HG03520 (cell line): Measurements from ENCODE around the gene FHIT.

Experiments used
- ATAC-seq: cut with Tn5 transposase; IDR thresholded peaks from one replicate; pipeline ENCODE4 v1.9.1; 2021; ENCODE audit warnings: mild to moderate bottlenecking, moderate library complexity; ENCODE audit not compliant: unreplicated experiment

Gene FHIT

DNA sequence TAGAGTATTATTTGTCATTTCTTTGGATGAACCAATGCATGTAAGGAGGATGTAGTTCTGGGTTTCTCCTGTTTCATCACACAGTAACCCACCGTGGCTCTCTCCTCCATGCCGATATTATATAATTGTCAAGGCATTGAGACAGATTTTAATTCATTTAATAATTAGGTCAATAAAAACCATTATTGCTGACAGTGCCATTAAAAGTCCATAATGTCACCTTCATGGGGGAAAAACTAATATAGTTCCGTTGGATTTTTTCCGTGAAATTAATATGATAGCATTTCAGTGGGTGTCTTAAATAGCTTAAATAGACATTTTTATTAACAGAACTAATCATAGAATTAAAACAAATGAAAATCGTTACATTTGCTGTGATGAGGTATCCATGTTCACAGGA is 1453.7 kb downstream of the FHIT start:
- ATAC-seq, result no peak

DNA sequence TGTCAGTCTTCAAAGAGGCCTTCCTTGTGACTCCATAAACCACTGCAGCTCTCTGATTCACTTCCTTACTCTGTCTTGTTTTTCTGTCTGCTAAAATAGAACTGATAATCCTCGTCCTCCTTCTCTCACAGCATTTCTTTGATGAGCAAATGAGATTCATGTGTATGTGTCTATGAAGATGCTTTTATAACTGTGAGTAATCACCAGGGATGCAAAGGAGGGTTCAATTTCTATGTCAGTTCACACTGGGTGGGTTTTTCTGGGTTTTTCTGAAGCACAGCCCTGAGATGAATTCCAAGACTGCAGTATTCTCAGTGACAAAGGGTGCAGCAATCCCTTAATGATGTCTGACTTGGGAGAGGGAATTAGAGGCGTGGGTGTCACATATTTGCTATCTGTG is 1454.8 kb downstream of the FHIT start:
- ATAC-seq, result no peak

DNA sequence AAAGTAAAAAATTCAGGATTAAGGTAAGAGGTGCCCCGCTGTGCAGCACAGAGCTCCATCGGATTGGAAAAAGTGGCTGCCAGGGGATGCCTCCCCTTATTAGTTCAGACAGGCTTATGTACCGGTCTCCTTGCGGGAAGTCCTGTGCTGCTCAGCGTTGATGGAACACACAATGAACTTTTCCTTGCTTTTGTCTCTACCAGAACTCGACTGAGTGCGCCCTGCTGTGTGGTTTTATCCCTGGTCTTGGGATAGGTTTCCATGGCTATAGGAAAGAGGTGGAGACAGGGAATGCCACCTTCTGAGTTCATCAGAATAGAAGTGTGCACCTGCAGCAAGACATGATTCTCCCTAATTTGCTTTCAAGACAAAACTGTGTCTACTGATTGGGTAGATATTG is 1455.5 kb downstream of the FHIT start:
- no peak for ATAC-seq

DNA sequence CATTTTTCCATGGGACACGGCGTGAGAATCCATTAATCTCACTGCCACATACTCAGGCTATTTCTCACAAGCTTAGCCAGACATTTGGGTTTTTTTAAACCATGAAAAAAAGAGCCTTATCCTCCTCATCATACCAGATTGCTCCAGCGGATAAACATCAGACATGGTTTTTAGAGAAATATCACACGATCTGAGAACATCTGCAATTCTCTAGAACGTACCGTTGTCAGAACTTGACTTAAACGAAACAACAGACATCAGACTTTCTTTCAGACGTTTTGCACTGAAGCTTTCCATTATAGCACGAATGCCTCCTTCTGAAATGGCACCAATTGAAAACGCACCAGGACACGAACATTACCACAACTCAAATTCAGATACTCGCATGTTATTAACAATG is 1457.3 kb downstream of the FHIT start:
- ATAC-seq, result no peak

DNA sequence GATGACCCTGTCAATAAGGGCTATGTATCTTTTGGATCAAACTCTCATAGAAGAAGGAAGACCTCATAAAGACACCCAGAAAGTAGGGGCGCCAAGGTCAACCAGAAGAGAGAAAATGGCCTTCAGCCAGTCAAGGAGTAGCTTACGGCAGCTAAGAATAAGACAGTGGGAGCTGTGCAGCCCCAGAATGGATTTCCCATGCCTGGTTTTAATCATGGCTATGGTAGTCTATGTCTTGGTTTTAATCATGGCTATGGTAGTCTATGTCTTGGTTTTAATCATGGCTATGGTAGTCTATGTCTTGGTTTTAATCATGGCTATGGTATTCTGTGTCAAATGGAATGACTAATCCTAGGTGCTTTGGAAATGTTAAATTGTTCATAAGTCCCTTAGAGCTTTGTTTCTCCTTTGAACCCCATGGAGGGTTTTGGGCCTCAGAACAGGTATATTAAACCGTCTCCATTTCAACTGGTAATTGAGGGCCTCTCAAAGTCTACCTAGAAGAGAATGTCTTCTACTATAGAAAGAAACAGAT is 1459.4 kb downstream of the FHIT start:
- ATAC-seq, result no peak

DNA sequence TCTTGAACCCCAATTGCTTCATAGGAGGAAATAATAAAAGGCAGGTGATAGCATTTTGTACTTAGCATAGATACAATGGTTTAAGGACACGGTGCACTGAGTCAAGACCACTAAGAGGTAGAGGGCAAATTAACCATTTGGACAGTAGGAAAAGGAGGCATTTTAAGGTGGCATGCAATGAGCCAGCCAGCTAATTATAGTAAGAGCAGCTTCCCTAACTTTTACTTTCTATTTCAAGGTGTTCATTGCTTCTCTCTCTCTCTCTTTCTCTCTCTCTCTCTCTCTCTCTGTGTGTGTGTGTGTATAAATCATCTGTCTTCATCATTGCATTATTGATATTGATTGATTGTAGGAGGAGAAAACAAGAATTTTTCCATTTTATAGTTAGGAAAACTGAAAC is 1461.0 kb downstream of the FHIT start:
- ATAC-seq, result no peak

DNA sequence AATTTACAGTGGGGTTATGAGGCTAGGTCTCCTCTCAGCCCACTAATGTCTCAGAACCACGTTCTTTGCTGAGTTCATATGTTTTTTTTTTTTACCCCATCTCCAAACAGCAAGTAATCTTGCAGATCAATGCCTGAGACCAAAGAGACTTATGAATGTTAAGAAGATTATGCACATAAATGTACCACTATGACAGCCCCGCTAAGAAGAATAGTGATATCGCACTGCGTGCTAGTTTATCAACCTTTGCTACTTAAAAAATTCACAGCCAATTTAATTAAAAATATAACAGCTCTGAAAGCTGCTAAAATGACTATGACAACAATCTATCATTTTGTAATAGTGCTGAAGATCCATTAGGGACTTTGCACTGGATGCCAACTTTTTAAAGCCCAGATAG is 1462.5 kb downstream of the FHIT start:
- ATAC-seq, result no peak

DNA sequence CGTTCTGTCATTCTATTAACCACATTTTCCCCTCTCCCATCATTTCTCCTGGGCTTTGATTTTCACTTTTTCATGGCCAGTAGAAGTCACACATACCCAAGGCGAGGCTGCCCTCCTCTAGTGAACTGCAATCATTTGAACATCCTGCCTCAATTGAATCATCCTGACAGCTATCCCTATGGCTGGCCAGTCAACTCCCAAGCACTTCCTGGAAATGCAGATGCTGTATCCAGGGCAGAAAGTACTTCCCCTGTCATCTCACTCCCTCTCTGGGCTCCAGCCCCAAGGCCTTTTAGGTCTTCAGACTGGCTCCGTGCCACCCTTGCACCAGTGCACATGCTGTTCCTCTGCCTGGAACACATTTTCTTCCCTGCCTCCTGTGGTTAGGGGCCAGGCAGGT is 1463.1 kb downstream of the FHIT start:
- ATAC-seq, result no peak

DNA sequence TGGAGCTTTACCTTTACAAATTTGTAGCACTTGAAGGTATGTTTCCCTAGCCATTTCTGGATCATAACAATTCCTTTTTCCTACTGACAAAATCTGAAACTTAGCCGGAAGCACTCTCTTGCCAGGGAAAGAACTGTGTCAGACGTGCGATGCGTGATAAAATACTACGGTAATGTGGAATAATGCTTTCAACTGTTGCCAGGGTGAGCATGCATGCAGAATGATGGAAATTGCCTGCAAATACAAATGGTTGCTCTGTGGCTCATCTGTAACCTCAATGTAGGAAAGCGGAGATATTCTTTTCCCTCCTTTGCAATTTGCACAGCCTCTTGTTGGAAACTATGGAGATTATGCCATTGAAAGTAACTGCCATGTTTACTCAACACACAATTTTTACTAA is 1464.9 kb downstream of the FHIT start:
- no peak for ATAC-seq

DNA sequence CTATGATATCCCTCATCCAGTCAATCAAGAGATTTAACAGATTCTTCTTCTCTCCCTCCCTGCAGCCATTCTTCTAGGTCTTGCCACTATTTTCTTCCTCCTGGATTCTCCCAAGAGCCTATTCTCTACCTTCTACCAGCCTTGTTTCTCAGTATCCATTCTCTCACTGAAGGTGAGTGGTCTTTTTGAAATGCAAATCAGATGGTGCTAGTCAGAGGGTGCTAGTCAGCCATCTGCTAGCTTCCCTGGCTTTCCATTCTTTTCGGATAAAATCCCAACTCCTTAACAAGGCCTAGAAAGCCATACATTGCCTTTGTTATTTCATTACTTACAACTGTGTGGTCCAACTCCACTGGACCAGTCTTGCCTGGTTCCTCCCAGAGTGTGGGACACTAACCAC is 1467.1 kb downstream of the FHIT start:
- ATAC-seq, result no peak

DNA sequence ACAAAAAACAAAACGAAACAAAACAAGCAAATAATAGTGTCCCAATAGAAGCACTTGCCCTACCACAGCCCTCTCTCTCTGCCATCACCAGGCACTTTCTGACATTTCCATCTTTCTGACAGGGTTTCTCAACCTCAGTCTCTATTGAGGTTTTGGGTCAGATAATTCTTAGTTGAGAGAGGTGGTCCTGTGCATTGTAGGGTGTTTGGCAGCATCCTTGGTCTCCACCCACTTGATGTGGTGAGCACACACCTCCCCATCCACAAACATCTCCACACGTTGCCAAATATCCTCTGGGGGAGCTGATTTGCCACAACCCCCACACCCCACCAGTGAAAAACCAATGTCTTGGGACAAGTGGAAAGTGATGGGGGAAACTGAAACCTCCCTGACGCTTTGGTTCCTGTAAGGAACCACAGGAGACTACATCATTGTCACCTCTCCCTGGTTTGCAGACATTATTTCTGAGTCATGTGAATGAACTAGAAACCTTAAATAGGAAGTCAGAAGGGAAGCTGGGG is 1467.7 kb downstream of the FHIT start:
- ATAC-seq, result no peak

DNA sequence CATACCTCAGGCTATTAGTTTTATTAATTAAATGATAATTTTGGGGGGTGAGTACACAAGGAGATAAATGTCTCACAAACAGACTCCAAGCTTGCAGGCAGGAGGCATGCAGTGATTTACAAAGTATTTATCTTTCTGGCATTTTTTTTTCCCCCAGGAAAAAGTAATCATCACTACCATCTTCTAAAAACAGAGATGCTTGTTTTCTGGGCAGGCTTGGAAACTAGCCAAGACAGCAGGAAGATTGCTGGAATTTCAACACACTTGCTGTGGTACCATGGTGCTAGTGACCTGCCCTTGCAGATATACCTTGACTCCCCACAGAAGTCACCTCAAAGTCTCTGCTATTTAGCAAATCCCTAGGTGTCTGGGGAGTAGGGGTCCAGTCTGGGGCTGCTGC is 1468.6 kb downstream of the FHIT start:
- ATAC-seq, result no peak

DNA sequence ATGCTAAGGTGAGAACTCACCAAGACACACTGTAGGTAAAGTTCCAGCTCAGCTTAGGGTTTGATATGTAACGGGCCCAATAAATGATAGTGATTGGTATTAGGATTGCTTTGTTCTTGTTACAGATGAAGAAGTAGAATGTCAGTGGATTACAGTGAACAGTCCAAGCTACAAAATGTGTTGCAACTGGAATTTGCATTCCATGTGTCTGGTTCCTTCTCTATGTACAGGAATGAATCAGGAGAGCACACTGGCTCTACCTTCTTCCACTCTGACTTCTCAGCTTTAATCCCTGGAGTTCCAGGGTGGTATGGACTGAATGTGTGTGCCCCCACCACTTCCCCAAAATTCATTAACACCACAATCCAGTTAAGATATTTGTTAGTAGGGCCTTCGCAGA is 1471.0 kb downstream of the FHIT start:
- ATAC-seq, result no peak

DNA sequence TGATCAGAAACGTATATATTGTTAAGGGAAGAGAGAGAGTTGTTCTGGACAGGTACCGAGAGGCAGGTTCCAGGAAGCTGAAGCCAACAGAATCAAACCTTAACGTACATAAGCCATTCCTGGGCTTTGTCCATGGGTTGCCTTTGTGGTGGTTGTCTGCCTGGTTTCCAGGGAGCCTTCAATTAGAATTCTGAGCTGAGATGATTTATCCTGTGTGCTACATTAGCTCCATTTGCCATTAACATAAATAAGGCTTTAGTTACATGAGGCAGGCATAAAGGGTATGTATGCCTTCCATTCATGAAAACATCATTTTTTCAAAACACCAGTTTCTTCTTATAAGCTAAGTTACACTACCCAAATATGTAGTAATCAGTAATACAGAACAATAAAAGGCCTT is 1472.0 kb downstream of the FHIT start:
- ATAC-seq, result no peak

DNA sequence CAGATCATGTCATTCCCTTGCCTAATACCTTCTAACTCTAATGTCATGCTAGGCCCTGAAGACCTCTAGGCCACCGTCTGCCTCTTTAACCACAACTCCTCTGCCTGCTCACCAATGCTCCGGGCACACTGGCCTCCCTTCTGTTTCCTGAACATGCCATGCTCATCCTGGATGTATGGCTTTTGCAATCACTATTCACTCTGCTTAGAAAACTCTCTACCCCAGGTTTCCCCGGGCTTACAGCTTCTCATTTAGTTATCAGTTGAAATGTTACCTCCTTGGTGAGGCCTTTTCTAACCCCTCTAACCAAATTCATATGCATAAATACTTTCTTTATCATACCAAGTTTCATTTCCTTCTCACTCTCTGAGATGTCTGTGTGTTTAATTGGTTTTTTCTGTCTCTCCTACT is 1473.6 kb downstream of the FHIT start:
- ATAC-seq, result no peak

DNA sequence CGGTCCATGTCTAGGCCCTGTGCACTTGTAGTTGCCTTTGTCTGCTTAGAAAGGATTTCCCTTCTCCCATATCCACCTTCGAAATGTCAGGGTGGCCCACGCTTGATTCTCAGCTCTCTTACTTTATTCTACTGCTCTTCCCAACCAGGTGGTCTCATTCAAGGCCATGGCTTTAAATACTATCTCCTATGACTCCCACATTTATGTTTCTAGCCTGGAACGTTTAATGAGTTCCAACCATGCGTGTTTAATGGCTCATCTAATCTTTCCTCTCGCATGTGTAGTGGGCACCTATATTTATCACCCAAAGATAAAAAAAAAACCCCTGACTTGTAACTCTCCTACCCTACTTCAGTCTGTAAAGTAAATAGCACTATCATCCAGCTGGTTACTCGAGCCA is 1474.2 kb downstream of the FHIT start:
- no peak for ATAC-seq

DNA sequence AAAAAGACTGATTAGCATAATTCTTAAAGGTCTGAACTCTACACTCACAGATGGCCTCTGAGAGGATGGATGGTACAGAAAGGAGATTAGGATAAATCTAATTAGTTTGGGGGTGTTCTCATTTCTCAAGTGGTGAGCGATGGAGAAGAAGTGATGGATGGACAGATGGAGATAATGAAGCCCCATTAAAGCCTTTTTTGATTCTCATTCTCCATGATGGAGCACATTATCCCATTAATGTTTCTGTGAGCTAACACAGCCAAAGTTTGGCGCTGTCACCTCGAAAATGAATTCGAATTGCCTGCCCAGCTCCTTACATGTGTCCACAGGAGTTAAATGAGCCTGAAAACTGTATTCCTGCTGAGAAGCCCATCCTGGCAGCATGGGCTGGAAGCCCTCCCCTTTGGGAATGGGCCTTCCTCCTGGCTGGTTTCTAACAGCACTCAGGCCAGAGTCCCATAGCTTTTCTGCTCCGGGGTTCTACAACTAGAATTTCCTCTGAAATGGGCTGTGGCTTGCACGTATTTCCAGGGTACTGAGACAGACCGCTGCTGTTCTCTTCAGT is 1475.4 kb downstream of the FHIT start:
- no peak for ATAC-seq

DNA sequence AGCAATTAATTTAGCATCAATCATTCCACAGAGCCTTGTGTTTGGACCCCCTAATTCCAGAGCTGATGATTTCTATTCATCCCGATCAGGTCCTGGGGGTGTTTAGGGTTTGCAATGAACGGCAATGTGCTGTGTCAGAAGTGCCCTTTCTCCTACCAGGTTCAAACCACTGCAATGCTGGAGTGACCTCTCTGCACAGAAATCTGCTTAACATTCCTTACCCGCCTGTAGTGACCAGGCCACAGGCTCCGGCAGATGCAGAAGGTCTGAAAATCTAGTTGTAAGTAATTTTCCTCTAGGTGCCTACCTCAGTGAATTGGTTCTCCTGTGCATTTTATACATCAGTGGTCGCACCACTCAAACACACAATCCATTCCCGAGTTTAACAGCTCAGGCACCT is 1476.1 kb downstream of the FHIT start:
- ATAC-seq, result no peak

DNA sequence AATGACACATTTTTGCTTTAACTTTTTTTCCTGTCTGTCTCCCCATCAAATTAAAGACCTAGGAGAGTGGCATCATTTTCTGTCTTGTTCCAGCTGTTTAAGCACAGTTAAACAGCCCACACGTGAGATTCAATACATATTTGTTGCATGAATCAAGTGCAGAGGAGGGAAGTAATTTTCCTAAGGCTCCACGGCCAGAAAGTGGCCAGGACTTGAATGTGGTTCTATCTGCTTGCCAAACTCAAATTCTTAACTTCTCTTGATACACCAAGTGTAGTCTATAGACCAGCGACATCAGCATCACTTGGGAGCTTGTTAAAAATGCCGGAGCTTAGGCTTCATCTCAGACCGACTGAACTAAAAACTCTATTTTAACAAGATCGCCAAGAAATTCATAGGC is 1476.6 kb downstream of the FHIT start:
- no peak for ATAC-seq

DNA sequence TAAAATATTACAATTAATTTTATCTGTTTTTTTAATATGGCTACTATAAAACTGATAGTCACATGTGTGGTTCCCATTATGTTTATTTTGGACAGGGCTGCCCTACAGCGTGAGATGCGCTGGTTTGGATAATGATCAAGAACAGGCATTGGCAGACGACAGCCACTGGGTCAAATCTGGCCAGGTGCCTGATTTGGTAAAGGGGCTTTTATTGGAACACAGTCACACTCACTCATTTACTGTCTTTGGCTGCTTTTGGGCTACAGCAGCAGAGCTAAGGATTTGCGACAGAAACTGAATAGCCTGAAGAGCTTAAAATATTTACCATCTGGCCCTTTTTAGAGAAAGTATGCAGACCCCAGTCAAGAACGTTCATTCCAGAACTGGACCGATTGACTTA is 1477.3 kb downstream of the FHIT start:
- no peak for ATAC-seq

DNA sequence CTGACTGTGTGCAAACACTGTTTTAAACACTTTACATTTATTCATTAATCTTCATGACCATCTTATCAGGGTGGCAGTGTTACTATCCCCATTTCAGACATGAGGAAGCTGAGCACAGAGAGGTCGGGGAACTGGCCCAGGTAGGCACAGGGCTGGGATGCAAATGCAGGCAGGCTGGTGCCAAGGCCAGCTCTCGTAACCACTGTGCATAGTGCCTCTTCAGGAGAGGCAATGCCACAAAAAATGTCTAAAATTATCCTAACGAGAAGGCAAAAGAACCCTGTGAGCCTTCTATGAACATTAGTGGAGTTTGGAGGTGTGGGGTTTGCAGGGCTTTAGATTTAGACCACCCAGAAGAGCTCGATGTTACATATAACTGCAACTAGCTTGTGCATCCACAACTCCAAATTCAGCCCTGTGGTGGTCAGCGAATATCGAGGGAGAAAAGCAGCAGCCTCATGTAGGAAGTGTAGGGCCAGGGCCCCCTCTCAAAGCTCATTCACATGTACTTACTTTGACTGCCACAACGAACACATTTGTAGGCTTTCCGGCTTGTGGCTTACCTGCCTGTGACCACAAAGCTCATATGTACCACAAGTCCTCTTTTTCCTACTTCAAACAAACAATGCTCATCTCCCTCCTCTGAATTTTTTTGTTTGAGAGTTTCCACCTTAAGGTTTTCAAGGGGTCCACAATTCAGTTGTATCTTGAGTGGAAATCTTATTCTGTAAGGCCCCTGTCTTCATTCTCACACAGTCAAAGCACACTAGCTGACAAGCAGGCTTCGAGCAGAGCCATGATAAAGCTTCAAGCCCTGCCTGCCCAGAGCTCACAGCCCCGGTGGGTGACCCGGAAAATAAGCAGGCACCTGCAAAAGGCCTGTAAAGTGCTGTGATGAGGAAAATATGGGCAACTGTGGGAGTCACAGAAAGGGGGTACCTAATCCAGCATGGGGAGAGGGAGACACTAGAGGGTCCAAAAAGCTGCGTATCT is 1478.5 kb downstream of the FHIT start:
- ATAC-seq, result no peak

DNA sequence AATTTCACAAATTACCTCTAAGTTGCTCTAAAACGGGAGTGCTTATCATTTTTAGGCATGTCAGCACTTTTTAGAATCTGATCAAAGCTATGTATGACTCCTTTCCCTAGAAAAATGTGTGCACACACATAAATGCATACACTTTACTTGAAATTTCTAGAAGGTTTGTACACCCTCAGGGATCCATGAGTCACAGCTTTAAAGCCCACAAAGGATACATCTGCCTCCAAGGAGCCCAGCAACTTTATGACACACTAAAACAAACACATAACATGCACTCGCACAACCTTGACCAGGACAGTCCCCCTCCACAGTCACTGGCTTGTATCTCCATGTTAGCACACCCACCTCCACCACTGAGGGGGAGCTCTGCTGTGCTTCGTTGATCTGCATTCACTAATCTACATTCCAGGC is 1479.5 kb downstream of the FHIT start:
- no peak for ATAC-seq
